GM21447 (cell line): Measurements from ENCODE around the gene BTN2A1.
"Not testable (repeated sequence)": the region's sequence is repeated elsewhere in the genome, so short reads cannot be mapped to it uniquely, and the experiment has no call there.

Experiments used
- ATAC-seq: cut with Tn5 transposase; IDR thresholded peaks from one replicate; pipeline ENCODE4 v1.9.1; 2021; ENCODE audit not compliant: unreplicated experiment

Gene BTN2A1

DNA sequence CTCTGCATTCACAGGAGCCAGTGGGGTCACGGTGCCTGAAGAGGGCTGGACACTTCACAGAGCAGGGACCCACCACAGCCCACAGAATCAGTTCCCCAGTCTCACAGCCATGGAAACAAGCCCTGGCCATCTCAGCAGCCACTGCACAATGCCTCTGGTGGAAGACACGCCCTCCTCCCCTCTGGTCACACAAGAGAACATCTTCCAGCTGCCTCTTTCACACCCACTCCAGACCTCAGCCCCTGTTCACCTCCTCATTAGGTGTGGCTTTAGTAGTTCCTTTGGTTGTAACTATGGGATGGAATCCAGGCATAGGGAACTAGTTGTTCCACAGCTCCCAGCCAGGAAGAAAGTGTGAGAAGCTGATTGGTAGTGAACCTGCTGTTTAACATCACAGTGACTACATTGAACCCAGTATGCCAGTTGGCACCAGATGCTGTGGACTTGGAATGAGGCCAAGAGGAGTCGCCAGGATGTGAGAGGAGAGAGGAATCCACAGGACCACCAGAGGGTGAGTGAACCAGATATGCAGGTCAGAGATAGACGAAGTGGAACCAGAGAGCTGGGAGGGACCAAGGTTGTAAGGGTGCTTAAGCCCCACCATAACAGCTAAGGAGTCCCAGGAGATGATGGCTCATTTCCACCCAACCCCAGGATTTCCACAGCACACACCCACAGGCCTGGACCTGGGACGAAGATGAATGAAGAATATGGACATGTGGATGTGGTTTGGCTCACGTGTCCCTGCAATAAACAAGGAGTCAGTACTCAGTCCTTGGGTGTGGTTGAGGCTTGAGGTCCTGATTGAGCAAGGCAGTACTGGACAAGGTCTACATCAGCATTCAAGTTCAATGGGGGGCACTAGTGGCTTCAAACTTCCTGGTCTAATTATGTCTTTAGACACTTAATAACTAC lies 26.2 kb upstream of the BTN2A1 start:
- ATAC-seq: no peak

- no peak for ATAC-seq
Observed at GRCh38 chr6:26432627-26433201, 25.0 kb upstream of the BTN2A1 start.

GRCh38 chr6:26433680-26434079 lies 24.1 kb upstream of the BTN2A1 start:
- ATAC-seq: not testable (repeated sequence)

DNA sequence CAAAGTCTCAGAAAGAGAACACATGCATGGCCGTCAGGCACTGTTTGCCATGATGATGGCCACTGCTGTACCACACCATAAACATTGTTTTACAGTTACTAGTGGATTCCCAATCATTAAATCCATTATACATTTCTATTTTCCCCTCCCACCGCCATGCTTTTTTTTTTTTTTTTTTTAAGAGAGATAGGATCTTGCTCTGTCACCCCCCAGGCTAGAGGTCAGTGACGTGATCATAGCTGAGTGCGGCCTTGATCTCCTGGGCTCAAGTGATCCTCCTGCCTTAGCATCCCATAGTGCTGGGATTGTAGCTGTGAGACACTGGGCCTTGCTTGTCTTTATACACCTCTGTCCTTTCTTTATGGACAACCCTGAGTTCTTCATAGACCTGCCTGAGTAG lies 21.7 kb upstream of the BTN2A1 start:
- no peak for ATAC-seq

DNA sequence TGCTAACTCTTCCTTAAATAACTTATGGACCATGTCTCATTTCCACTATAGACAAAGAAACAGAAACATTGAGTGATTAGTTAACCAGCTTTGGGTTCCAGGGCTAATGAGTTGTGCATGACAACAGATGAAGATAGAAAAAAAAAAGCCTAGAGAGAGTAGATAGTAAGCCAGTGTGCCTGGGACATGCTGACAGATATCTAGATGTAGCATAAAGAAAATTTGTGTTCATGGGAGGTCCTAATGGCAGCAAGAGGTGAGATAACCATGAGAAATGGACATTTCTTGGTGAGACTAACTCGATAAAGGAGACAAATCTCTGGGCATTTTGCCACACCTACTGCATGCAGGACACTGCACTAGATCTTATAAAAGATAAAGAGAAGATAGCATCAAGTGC lies 20.2 kb upstream of the BTN2A1 start:
- no peak for ATAC-seq

- ATAC-seq: no peak
Observed at GRCh38 chr6:26438000-26438399, 19.8 kb upstream of the BTN2A1 start.

DNA sequence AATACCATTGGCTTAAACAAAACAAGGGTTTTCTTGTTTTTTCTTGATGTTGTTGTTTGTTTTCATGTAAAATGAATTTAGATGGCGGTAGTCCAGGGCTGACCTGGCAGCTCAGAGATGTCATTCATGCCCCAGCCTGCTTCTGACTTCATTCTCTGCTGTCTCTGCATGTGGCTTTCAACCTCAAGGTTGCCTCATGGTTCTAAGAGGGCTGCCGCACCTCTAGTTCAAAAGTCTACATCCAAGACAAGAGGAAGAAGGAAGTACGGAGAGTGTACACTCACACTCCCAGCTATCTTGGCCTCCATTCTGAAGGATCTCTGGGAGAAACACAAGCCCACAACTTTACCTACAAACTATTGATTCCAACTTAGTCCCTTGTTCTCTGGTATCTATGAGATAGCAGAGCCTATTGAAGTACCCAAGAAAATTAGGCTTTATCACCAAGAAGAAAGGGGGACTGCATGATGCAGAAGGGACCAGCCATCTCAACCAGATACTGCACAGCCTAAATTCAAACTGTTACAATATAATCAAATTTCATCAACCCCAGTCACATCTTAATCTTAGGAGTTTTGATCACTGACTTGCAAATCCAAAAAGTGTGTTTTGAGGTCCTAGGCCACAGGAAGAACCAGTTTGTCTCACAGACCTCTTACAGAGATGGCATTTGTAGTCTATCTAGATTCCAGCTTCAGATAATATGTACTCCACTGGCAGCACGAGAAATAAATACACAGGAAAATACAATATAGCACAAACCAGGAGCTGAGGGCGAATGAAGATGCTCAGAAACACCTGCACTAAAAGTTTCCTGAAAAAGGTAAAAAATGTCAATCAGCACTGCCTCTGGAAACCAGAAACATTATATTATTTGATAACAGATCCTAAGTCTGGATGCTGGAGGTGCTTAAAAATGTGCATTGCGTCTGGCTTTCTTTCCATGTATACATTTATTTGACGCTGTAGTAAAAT lies 18.3 kb upstream of the BTN2A1 start:
- ATAC-seq: no peak

DNA sequence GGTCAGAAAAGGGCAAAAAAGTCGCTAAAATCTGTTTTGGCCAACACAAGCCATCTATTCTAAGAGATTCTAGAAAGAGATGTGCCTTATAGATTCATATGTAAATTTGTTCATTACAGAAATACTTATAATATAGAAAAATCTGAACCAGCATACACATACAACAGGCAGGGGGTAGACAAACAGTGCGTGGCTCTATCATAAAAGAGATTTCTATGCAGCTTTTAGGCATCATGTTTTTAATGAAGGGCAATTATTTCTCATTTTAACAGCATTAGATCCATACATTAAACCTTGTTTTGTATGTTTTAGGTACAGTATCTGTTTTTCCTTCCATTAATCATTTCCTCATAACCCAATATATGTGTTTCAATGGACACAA lies 16.8 kb upstream of the BTN2A1 start:
- ATAC-seq: no peak

GRCh38 chr6:26441977-26442376 lies 15.8 kb upstream of the BTN2A1 start:
- no peak for ATAC-seq

GRCh38 chr6:26445934-26446667 lies 11.7 kb upstream of the BTN2A1 start:
- ATAC-seq: peak; percentile 87

DNA sequence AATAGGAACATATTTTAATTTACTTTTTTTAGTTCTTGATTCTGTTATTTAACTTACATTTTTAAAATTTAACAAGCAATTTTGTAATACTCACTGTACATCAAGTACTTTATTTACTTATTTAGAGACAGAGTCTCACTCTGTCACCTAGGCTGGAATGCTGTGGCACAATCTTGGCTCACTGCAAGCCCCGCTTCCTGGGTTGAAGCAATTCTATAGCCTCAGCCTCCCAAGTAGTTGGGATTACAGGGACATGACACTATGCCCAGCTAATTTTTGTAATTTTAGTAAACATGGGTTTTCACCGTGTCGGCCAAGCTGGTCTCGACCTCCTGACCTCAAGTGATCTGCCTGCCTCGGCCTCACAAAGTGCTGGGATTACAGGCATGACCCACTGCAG lies 10.5 kb upstream of the BTN2A1 start:
- ATAC-seq: no peak

DNA sequence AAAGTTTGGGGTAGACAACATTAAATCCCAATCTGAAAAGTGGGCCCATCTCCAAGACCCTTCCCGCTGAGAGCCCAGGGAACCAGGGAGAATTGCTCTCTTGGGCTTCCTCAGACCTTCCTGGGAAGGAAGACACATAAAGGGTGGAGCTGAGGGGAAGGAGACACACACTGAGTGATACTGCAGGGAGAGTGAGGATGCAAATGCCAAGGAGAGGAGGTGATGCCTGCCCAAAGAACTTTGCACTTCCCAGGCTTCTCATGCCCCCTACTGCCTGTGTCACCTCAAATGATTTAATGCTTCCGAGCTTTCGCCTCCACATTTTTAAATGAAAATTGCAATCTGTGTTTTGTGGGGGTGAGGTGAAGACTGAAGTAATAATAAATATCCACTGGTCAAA lies 7.5 kb upstream of the BTN2A1 start:
- ATAC-seq: no peak

- ATAC-seq: no peak
Observed at GRCh38 chr6:26452631-26453235, 5.0 kb upstream of the BTN2A1 start.

DNA sequence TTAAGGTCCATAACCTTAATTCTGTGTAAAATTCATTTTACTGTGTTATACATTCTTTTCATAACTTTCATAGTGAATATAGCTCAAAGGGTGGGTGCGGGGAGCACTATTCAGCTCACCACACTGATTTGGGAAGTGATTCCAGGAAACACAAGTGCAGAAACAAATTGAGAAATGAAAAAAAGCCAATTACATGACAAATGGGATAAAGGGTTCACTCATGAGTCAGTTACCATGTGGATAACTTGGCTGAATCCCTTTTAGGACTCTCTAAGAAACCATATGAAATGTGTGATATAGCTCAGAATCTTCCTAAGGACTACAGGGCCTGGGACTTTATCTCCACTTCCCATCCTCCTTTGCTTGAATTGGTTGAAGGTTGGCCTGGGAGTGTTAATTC lies 3.1 kb upstream of the BTN2A1 start:
- no peak for ATAC-seq

- no peak for ATAC-seq
Observed at GRCh38 chr6:26455357-26455970, 2.3 kb upstream of the BTN2A1 start.

GRCh38 chr6:26457264-26457805 lies 420 bp upstream of the BTN2A1 start:
- ATAC-seq: peak; percentile 21

DNA sequence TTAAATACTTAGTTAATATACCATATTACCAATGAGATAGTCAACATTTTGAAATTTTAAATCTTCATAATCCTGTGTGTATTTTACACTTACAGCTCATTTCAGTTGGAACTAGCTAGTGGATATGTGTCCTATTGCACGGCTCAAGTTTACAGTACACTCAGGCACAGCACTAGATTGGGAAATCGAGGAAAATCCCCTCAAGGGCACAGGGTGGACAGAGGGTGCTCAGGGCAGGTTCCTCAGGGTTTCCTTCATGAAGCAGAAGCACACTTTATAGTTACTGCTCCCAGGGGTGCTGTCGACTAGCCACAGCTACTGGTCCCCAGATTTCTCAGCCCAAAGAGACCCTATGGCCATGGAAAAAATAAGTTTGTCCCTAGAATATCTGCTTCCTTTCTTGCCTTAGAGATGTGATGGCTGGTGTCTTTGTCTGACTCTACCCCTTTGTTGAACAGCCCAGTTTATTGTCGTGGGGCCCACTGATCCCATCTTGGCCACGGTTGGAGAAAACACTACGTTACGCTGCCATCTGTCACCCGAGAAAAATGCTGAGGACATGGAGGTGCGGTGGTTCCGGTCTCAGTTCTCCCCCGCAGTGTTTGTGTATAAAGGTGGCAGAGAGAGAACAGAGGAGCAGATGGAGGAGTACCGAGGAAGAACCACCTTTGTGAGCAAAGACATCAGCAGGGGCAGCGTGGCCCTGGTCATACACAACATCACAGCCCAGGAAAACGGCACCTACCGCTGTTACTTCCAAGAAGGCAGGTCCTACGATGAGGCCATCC lies 1.5 kb downstream of the BTN2A1 start:
- ATAC-seq: no peak

DNA sequence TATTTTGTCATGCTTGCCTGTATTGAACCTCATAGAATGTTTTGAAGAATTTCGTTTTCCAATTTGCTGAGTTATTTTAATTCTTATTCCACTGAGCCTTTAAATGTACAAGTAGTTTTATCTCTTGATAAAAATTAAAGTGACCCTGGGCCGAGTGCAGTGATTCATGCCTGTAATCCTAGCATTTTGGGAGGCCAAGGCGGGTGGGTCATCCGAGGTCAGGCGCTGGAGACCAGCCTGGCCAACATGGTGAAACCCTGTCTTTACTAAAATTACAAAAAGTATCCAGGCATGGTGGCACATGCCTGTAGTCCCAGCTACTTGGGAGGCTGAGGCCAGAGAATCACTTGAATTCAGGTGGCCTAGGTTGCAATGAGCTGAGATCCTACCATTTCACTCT lies 3.6 kb downstream of the BTN2A1 start:
- ATAC-seq: not testable (repeated sequence)

DNA sequence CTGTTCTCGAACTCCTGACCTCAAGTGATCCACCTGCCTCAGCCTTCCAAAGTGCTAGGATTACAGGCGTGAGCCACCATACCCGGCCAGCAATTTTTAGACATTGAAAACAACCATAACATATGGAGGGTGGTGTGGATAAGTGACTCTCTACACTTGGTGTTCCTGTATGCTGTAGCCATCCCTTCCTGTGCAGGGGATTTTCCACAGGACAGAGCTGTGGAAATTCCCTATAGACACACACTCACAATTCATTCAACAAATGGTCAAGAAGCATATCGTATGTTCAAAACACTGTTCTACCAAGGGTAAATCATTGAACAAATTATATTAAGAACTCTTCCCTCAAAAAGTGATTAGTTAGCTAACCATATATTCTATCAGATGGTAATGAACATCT lies 6.3 kb downstream of the BTN2A1 start:
- no peak for ATAC-seq
